Fibroblast of villous mesenchyme (primary cell): ENCODE data around the gene B3GALT4. TPM values are rescaled to one million over a fixed set of nuclear protein-coding genes. Genes with fewer than 3 reads are reported as not detected.

Experiments used
- DNase-seq: peaks from one replicate; pipeline ENCODE4 v3.0.0-alpha.2; 2010; ENCODE audit warnings: low read depth
- H3K4me3 ChIP-seq: 2 replicates; pipeline ENCODE4 v1.5.1; 2011; ENCODE audit warnings: low read depth, mild to moderate bottlenecking, low read length
- CTCF ChIP-seq: IDR thresholded peaks from 2 replicates; pipeline ENCODE4 v1.5.1; 2012; ENCODE audit warnings: low read depth, mild to moderate bottlenecking, low read length; ENCODE audit not compliant: insufficient read depth
- total RNA-seq: library from RNA; depleted of rRNA; stranded (reverse); fragments of >200 nt; gene quantifications from 2 replicates; pipeline ENCODE4 v1.2.3, GENCODE V29; 2012

B3GALT4 gene
- total RNA-seq, 1 donor: 2.6 TPM

DNA sequence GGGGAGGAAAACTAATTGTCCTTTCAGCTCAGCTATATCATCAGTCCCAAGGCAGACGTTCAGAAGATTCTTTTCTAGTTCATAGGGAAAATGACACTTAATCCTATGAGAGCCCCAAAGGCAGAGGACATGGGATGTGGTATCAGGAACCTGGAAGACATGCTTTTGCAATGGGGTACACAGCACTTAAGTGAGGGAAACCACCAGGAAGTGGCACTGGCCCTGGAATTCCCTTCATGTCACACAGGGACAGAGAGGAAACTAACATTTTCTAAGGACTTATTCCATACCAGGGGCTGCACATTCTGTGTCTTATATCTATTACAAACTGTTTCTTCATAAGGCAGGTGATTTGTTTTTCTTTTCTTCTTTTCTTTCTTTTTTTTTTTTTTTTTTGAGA lies 33.4 kb upstream of the B3GALT4 start:
- no peak for DNase-seq
- no peak overlapping the region for H3K4me3 ChIP-seq
- TF ChIP-seq CTCF: no peak

DNA sequence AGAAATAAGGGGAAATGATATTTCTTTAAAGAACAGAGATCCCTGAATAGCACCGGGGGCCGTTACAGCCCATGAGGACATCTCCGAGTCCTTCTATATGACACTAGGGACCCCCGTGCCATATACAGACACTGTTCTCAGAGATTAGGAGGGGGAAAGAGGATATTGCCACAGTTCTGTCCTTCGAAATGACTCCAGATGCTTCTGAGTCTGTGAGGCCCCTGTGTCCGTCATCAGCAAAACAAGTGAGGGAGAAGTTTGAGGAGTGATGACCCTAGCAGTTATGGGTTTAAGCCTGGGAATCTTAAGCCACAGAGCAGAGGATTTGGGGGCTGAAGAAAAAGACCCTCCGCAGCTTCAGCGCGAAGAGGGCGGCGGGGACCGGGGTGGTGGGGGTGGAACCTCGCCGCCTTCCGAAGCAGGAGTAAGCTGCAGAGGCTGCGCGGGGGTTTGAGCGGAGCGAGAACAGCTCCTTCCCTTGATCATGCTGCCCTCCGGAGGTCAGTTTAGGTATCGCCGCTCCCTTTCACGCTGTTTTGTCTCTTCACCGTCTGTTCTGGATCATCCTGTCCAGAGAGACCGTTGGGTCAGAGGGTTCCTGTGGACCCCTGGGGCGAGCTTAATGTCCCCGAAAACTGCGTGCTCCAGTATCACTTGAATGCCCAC lies 28.8 kb upstream of the B3GALT4 start:
- TF ChIP-seq CTCF: peak; percentile 89
- peak; percentile 86 for DNase-seq
- peak overlapping the region; percentile 68 for H3K4me3 ChIP-seq

GRCh38 chr6:33248643-33248931 lies 28.3 kb upstream of the B3GALT4 start:
- peak overlapping the region; percentile 68 for H3K4me3 ChIP-seq
- no peak for TF ChIP-seq CTCF
- DNase-seq: peak; percentile 51

- peak overlapping the region; percentile 78 for H3K4me3 ChIP-seq
- TF ChIP-seq CTCF: no peak
- DNase-seq: peak; percentile 99
These were observed 27.8 kb upstream of the B3GALT4 start for GRCh38 chr6:33248932-33249731.

GRCh38 chr6:33249732-33250630 lies 26.9 kb upstream of the B3GALT4 start:
- DNase-seq: peak; percentile 62
- peak overlapping the region; percentile 78 for H3K4me3 ChIP-seq
- TF ChIP-seq CTCF: no peak

DNA sequence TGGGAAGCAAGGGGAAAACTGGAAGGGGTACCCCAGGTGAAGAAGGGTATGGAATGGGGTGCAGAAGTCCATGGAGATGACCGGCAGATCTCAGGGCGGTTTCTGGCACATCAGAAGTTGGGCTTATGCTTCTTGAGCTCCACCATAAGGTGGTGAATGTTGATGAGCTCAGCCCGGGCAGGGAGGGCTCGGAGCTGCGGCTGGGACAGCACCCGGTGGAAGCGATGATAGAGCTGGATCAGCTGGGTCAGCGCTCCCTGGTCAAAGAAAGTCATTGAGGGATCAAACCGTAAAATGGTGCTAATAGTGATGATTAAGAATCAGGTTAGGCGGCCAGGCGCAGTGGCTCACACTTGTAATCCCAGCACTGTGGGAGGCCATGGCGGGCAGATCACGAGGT lies 26.2 kb upstream of the B3GALT4 start:
- H3K4me3 ChIP-seq: no peak overlapping the region
- no peak for DNase-seq
- no peak for TF ChIP-seq CTCF
